ENCODE measurements around the gene CDH13.
A peak's percentile ranks its signal among the peaks of the same experiment; 100 is the strongest.

The CDH13 gene

DNA sequence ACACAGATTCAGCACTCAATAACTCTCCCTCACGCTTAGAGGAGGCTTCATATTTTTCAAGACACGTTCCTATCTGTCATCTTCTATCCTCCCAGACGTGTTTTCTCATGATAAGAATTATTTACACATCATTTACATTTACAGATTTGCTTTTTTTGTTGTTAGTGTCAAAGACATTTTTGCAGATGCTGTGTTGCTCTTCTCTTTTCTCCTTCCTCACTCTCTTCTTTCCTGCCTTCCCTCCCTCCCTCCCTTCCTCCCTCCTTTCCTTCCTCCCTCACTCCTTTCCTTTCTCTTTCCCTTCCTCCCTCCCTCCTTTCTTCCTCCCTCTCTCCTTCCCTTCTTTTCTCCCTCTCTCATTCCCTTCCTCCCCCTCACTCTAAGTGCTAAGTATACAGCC lies 643.9 kb downstream of the CDH13 start (continued):
- TF ChIP-seq, protein P1, sequence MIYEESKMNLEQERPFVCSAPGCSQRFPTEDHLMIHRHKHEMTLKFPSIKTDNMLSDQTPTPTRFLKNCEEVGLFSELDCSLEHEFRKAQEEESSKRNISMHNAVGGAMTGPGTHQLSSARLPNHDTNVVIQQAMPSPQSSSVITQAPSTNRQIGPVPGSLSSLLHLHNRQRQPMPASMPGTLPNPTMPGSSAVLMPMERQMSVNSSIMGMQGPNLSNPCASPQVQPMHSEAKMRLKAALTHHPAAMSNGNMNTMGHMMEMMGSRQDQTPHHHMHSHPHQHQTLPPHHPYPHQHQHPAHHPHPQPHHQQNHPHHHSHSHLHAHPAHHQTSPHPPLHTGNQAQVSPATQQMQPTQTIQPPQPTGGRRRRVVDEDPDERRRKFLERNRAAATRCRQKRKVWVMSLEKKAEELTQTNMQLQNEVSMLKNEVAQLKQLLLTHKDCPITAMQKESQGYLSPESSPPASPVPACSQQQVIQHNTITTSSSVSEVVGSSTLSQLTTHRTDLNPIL (CRISPR knock-in tag; IDR thresholded peaks at IDR 0.05; ENCODE audit: low read depth): no peak
- no peak for TF ChIP-seq CSDC2 (CRISPR knock-in tag; IDR thresholded peaks at IDR 0.05)

DNA sequence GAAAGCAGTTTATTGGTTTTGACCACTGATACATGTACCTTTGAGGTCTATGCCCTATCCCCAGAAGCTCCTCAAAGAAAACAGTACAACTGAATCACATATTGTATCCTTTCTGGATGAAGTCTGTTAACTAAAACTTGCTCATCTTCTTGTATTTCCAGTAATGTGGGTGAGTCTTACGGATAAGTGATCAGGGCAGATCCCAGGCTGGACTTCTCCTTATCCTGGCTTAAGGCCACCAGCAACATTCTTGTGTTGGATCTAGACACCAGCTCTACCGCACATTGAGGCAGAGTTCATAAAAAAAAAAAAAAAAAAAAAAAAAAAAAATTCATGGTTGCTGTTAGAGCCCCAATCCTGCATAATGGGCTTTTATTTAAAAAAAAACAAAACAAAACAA lies 644.4 kb downstream of the CDH13 start:
- ATAC-seq: no peak
- TF ChIP-seq GLIS3 (CRISPR knock-in tag; IDR thresholded peaks at IDR 0.05) (no peak), TOX (CRISPR knock-in tag; IDR thresholded peaks at IDR 0.05; ENCODE audit: borderline replicate concordance) (no peak)
- TF ChIP-seq, protein P1 (CRISPR knock-in tag; IDR thresholded peaks at IDR 0.05; ENCODE audit: low read depth): no peak
- TF ChIP-seq, protein P2, sequence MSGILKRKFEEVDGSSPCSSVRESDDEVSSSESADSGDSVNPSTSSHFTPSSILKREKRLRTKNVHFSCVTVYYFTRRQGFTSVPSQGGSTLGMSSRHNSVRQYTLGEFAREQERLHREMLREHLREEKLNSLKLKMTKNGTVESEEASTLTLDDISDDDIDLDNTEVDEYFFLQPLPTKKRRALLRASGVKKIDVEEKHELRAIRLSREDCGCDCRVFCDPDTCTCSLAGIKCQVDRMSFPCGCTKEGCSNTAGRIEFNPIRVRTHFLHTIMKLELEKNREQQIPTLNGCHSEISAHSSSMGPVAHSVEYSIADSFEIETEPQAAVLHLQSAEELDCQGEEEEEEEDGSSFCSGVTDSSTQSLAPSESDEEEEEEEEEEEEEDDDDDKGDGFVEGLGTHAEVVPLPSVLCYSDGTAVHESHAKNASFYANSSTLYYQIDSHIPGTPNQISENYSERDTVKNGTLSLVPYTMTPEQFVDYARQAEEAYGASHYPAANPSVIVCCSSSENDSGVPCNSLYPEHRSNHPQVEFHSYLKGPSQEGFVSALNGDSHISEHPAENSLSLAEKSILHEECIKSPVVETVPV (CRISPR knock-in tag; IDR thresholded peaks at IDR 0.05): no peak
- TF ChIP-seq, protein P3, sequence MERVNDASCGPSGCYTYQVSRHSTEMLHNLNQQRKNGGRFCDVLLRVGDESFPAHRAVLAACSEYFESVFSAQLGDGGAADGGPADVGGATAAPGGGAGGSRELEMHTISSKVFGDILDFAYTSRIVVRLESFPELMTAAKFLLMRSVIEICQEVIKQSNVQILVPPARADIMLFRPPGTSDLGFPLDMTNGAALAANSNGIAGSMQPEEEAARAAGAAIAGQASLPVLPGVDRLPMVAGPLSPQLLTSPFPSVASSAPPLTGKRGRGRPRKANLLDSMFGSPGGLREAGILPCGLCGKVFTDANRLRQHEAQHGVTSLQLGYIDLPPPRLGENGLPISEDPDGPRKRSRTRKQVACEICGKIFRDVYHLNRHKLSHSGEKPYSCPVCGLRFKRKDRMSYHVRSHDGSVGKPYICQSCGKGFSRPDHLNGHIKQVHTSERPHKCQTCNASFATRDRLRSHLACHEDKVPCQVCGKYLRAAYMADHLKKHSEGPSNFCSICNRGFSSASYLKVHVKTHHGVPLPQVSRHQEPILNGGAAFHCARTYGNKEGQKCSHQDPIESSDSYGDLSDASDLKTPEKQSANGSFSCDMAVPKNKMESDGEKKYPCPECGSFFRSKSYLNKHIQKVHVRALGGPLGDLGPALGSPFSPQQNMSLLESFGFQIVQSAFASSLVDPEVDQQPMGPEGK (CRISPR knock-in tag; IDR thresholded peaks at IDR 0.05; ENCODE audit: borderline replicate concordance): no peak

DNA sequence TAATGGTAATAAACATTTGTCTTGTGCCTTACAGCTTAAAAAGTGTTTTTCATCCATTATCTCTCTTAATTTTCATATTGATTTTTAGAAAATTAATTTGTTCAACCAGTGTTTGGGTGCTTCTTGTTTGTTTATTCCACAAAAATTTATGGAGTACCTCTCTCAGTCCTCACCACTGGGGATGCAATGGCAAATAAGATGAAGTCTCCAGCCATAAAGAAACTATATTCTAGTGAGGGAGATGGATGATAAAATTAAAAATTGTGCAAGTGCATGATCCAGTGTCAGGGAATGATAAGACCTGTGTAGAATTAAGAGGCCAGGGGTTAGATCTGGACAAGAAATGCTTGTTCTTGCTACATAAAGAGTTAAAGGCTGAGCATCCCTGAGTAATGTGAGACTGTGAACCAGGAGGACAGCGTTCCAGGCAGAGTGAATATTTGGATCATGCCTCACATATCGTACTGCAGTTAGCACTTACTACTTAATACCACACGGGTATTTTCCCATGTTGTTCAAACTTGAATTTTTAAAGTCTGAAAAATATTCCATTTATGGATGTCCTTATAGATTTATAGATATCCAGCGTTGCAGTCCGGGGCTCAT lies 645.3 kb downstream of the CDH13 start:
- no peak for TF ChIP-seq SNAI2 (CRISPR knock-in tag; IDR thresholded peaks at IDR 0.05)
- TF ChIP-seq BACH2 (CRISPR knock-in tag; IDR thresholded peaks at IDR 0.05; ENCODE audit: borderline replicate concordance): no peak
- TF ChIP-seq ZFP30 (CRISPR knock-in tag; IDR thresholded peaks at IDR 0.05): no peak
- no peak for TF ChIP-seq OSR1 (CRISPR knock-in tag; IDR thresholded peaks at IDR 0.05)
- no peak for TF ChIP-seq TOX (CRISPR knock-in tag; IDR thresholded peaks at IDR 0.05; ENCODE audit: borderline replicate concordance)
- no peak for TF ChIP-seq PPARA (CRISPR knock-in tag; IDR thresholded peaks at IDR 0.05; ENCODE audit: borderline replicate concordance)
- TF ChIP-seq ISL1 (CRISPR knock-in tag; IDR thresholded peaks at IDR 0.05): no peak
- TF ChIP-seq ARNTL (CRISPR knock-in tag; IDR thresholded peaks at IDR 0.05; ENCODE audit: borderline replicate concordance, low read depth): no peak
- TF ChIP-seq, protein P4, sequence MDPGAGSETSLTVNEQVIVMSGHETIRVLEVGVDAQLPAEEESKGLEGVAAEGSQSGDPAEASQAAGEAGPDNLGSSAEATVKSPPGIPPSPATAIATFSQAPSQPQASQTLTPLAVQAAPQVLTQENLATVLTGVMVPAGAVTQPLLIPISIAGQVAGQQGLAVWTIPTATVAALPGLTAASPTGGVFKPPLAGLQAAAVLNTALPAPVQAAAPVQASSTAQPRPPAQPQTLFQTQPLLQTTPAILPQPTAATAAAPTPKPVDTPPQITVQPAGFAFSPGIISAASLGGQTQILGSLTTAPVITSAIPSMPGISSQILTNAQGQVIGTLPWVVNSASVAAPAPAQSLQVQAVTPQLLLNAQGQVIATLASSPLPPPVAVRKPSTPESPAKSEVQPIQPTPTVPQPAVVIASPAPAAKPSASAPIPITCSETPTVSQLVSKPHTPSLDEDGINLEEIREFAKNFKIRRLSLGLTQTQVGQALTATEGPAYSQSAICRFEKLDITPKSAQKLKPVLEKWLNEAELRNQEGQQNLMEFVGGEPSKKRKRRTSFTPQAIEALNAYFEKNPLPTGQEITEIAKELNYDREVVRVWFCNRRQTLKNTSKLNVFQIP (CRISPR knock-in tag; IDR thresholded peaks at IDR 0.05; ENCODE audit: borderline replicate concordance, low read depth): no peak
- no peak for TF ChIP-seq RARB (CRISPR knock-in tag; IDR thresholded peaks at IDR 0.05)
- TF ChIP-seq ZNF565 (CRISPR knock-in tag; conservative IDR thresholded peaks at IDR 0.05; ENCODE audit: low read depth): no peak
- TF ChIP-seq, protein P2 (CRISPR knock-in tag; IDR thresholded peaks at IDR 0.05): no peak
- peak; percentile 98 for ATAC-seq

DNA sequence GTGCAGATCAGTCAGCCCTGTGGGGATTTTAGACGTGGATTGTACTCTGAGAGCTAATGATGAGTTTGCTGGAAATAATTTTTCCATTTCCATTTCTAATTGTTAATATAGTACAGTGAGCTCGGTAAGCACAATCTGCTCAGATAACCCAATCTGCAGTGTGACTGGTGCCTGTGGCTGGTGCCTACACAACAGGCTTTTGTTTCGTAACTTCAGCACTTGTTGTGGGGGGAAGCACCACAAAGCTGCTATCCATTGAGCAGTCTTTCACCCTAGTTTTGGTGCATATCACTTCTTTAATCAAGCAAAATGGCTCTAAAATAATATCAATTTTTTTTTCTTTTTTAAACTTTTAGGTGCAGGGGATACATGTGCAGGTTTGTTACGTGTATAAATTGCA lies 646.1 kb downstream of the CDH13 start:
- ATAC-seq: peak; percentile 28
- TF ChIP-seq SNAI2 (CRISPR knock-in tag; IDR thresholded peaks at IDR 0.05): no peak
- TF ChIP-seq ISL1 (CRISPR knock-in tag; IDR thresholded peaks at IDR 0.05): no peak
- no peak for TF ChIP-seq OSR1 (CRISPR knock-in tag; IDR thresholded peaks at IDR 0.05)
- TF ChIP-seq CSDC2 (CRISPR knock-in tag; IDR thresholded peaks at IDR 0.05): no peak
- TF ChIP-seq ESRRG (CRISPR knock-in tag; IDR thresholded peaks at IDR 0.05): no peak
- no peak for TF ChIP-seq BACH2 (CRISPR knock-in tag; IDR thresholded peaks at IDR 0.05; ENCODE audit: borderline replicate concordance)
- TF ChIP-seq ZNF70 (CRISPR knock-in tag; IDR thresholded peaks at IDR 0.05): no peak
- no peak for TF ChIP-seq ZFP3 (CRISPR knock-in tag; IDR thresholded peaks at IDR 0.05)
- no peak for TF ChIP-seq RARB (CRISPR knock-in tag; IDR thresholded peaks at IDR 0.05)
- TF ChIP-seq, protein P4 (CRISPR knock-in tag; IDR thresholded peaks at IDR 0.05; ENCODE audit: borderline replicate concordance, low read depth): no peak
- TF ChIP-seq ZC3H10 (CRISPR knock-in tag; IDR thresholded peaks at IDR 0.05): no peak
- TF ChIP-seq, protein P5, sequence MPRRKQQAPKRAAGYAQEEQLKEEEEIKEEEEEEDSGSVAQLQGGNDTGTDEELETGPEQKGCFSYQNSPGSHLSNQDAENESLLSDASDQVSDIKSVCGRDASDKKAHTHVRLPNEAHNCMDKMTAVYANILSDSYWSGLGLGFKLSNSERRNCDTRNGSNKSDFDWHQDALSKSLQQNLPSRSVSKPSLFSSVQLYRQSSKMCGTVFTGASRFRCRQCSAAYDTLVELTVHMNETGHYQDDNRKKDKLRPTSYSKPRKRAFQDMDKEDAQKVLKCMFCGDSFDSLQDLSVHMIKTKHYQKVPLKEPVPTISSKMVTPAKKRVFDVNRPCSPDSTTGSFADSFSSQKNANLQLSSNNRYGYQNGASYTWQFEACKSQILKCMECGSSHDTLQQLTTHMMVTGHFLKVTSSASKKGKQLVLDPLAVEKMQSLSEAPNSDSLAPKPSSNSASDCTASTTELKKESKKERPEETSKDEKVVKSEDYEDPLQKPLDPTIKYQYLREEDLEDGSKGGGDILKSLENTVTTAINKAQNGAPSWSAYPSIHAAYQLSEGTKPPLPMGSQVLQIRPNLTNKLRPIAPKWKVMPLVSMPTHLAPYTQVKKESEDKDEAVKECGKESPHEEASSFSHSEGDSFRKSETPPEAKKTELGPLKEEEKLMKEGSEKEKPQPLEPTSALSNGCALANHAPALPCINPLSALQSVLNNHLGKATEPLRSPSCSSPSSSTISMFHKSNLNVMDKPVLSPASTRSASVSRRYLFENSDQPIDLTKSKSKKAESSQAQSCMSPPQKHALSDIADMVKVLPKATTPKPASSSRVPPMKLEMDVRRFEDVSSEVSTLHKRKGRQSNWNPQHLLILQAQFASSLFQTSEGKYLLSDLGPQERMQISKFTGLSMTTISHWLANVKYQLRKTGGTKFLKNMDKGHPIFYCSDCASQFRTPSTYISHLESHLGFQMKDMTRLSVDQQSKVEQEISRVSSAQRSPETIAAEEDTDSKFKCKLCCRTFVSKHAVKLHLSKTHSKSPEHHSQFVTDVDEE (CRISPR knock-in tag; IDR thresholded peaks at IDR 0.05): no peak
- no peak for TF ChIP-seq TCF4 (CRISPR knock-in tag; IDR thresholded peaks at IDR 0.05; ENCODE audit: borderline replicate concordance)

All from SK-N-SH treated with all-trans-retinoic acid at 6 μM for 48 hours (cell line).